Prostate gland (tissue), 2 donors: ENCODE data around the gene BCL2L1. TPM values are rescaled to one million over a fixed set of nuclear protein-coding genes. Genes with fewer than 3 reads are reported as not detected.
A peak's percentile ranks its signal among the peaks of the same experiment; 100 is the strongest.

Experiments
- DNase-seq: peaks from one replicate; pipeline ENCODE4 v3.0.0-alpha.2; 2019; ENCODE audit warnings: low spot score
- H3K27ac ChIP-seq, 2 donors: fragments of 200-600 bp; sonication (generic); 2 replicates each; pipeline ENCODE4 v1.5.1; 2017 to 2019
- H3K27me3 ChIP-seq: fragments of 200-600 bp; sonication (generic); replicated peaks from 2 replicates; pipeline ENCODE4 v1.5.1; 2019; ENCODE audit not compliant: insufficient read depth
- H3K36me3 ChIP-seq, 2 donors: fragments of 200-600 bp; sonication (generic); 1 replicate in 1 of 2; 2 replicates in 1 of 2; pipeline versions ENCODE4 v1.5.1 to v1.8.1; 2017 to 2019
- H3K4me1 ChIP-seq: fragments of 200-600 bp; sonication (generic); replicated peaks from 2 replicates; pipeline ENCODE4 v1.5.1; 2019
- H3K4me3 ChIP-seq, 2 donors: fragments of 200-600 bp; sonication (generic); 2 replicates each; pipeline ENCODE4 v1.5.1; 2017 to 2019
- H3K9me3 ChIP-seq: fragments of 200-600 bp; sonication (generic); 2 replicates; pipeline ENCODE4 v1.5.1; 2017
- CTCF ChIP-seq, 4 experiments: fragments of 200-600 bp in 2 of 4; fragments of 450-650 bp in 2 of 4; sonication (generic) in 2 of 4; IDR thresholded peaks; 1 replicate in 3 of 4; 2 replicates in 1 of 4; pipeline ENCODE4 v1.5.1; 2016 to 2019; ENCODE audit warnings: antibody characterized with exemption in 4 of 4, mild to moderate bottlenecking in 2 of 4, moderate library complexity in 2 of 4
- POLR2A ChIP-seq: fragments of 450-650 bp; IDR thresholded peaks from one replicate; pipeline ENCODE4 v1.6.1; 2016; ENCODE audit warnings: antibody characterized with exemption, mild to moderate bottlenecking
- POLR2AphosphoS5 ChIP-seq: sonication (generic); formaldehyde crosslinking; IDR thresholded peaks from one replicate; pipeline ENCODE4 v1.6.1; 2017; ENCODE audit warnings: antibody characterized with exemption
- WGBS: methylation state at CpG from one replicate; pipeline ENCODE4 v1.1.5; 2018; 5-methylcytosine and 5-hydroxymethylcytosine counted together
- intact Hi-C: fragments of 100-400 bp; cut with DNase I; formaldehyde crosslinking; loops from one replicate; pipeline ENCODE4 v1.14.2; 2022
- total RNA-seq, 2 donors: library from RNA; depleted of rRNA; stranded (reverse); fragments of >200 nt; gene quantifications; one replicate each; pipeline ENCODE4 v1.1.0, GENCODE V29; 2016

Gene BCL2L1
- total RNA-seq, 2 donors from 2014 or later = 127 to 155 TPM

- Histone ChIP-seq H3K9me3 (no peaks in the 10 kb centered on the region), H3K27me3 (no peaks in the 10 kb centered on the region), H3K27ac (peak within 1 kb of the TSS; percentile 59 to 64), H3K36me3 (no peaks in the 10 kb centered on the region), H3K4me3 (peak within 1 kb of the TSS; percentile 47 to 52), H3K4me1 (no peaks in the 10 kb centered on the region)
- TF ChIP-seq POLR2A = peak; percentile 45
- peak in 2 of 4 experiments; percentile 28 to 41 for TF ChIP-seq CTCF (IDR thresholded peaks at IDR 0.05)
- TF ChIP-seq POLR2AphosphoS5 = peak; percentile 96
- WGBS = under 1% methylated on average over 54 of the region's 54 CpGs
- DNase-seq = peak; percentile 97
- intact Hi-C loops = no loop called here
These were observed 16.3 kb upstream of the BCL2L1 start, which contains the start of gene TPX2 for GRCh38 chr20:31738729-31739549. TSS of gene TPX2 (plus strand) at chr20:31739290. CDS start at chr20:31757477, 18,187 bp downstream.

- Histone ChIP-seq H3K27me3 (no peaks in the 10 kb centered on the region), H3K27ac (no peak overlapping the region), H3K4me1 (no peaks in the 10 kb centered on the region), H3K9me3 (no peaks in the 10 kb centered on the region), H3K4me3 (no peak overlapping the region), H3K36me3 (no peaks in the 10 kb centered on the region)
- intact Hi-C loops = no loop called here
- TF ChIP-seq POLR2AphosphoS5 (no peak), CTCF (IDR thresholded peaks at IDR 0.05) (no peak), POLR2A (no peak)
- 85% methylated on average over 6 of the region's 6 CpGs for WGBS
- no peak for DNase-seq
These were observed 8.7 kb upstream of the BCL2L1 start for GRCh38 chr20:31731321-31731717.

- TF ChIP-seq POLR2A = peak; percentile 56
- TF ChIP-seq POLR2AphosphoS5 = peak; percentile 81
- peak; percentile 95 to 100 (median 99) for TF ChIP-seq CTCF (IDR thresholded peaks at IDR 0.05)
- WGBS = under 1% methylated on average over 76 of the region's 77 CpGs
- Histone ChIP-seq H3K36me3 (no peaks in the 10 kb centered on the region), H3K9me3 (no peaks in the 10 kb centered on the region), H3K4me1 (peaks cover 2% of the 10 kb centered on the region), H3K27ac (peak overlapping the region; percentile 96 to 100), H3K27me3 (no peaks in the 10 kb centered on the region), H3K4me3 (peak overlapping the region; percentile 90 to 91)
- intact Hi-C loops = loop anchor here (1.0 kb wide), 1 partner anchor 62 kb away; no protein-coding TSS in a partner anchor
- peak; percentile 98 for DNase-seq
These were observed 831 bp upstream of the BCL2L1 start for GRCh38 chr20:31723319-31724078.

GRCh38 chr20:31723069-31723318 lies 326 bp upstream of the BCL2L1 start:
- intact Hi-C loops = loop anchor here (1.0 kb wide), 1 partner anchor 62 kb away; no protein-coding TSS in a partner anchor
- DNase-seq = no peak

More at GRCh38 chr20:31723069-31723318, 326 bp upstream of the BCL2L1 start:
- H3K27me3 ChIP-seq = no peaks in the 10 kb centered on the region
- H3K4me3 ChIP-seq = peak overlapping the region; percentile 90 to 91
- peaks cover 2% of the 10 kb centered on the region for H3K4me1 ChIP-seq
- H3K36me3 ChIP-seq = no peaks in the 10 kb centered on the region
- H3K9me3 ChIP-seq = no peaks in the 10 kb centered on the region
- peak overlapping the region; percentile 96 to 100 for H3K27ac ChIP-seq
- 1% methylated on average over 10 of the region's 10 CpGs for WGBS
- TF ChIP-seq POLR2A = no peak
- no peak for TF ChIP-seq POLR2AphosphoS5
- no peak for TF ChIP-seq CTCF (IDR thresholded peaks at IDR 0.05)
